RCC 7860 (cell line): ENCODE data around the gene CDC42EP3.
A peak's percentile ranks its signal among the peaks of the same experiment; 100 is the strongest.

Source experiments
- DNase-seq: peaks from one replicate; pipeline ENCODE4 v3.0.0-alpha.2; 2015; ENCODE audit warnings: low spot score
- FAIRE-seq: peaks from 2 replicates; lab custom pipeline; 2012; peaks lifted over from hg19 to GRCh38; lab: Jason Lieb, UNC

The CDC42EP3 gene, protein sequence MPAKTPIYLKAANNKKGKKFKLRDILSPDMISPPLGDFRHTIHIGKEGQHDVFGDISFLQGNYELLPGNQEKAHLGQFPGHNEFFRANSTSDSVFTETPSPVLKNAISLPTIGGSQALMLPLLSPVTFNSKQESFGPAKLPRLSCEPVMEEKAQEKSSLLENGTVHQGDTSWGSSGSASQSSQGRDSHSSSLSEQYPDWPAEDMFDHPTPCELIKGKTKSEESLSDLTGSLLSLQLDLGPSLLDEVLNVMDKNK

DNA sequence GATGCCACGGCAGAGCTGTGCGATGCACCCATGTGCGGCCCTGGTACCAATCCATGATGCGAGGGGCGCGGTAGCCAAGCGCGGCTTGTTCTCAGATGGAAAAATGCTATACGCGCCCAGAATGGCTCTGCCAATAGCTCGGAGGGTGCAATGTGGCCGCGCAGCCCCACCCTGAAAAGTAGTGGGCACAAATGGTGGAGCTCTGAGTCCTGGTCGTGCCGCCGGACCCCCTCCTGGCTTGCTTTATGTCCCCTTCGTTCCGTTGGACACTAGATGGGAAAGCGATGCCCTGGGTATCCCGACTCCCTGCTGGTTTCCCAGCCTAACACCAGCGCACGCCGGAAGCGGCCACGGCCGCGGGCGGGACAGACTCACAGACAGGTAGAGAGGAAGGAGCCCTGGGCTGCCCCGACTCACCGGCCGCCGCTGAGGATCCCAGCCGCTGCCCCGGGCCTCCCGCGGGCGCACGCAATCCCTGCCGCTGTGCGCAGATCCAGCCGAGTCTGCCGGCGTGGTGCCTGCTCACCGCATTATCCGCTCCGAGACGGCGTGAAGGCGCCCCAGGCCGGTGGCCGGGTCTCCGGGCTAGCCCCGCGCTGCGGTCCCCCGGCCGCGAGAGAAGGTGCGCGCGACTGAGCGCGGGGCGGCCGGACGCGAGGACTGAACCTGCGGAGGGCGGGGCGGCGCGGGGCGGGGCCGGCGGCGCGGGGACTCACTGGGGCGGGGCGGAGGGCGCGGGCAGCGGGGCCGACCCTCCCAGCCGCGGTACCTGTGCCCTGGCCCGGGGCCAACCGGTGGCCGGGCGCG is at the start of gene CDC42EP3:
CDC42EP3 (minus strand) TSS at position 634 of the 807 bp plus-strand sequence. CDS start 25,055 bp downstream, outside the sequence.
- FAIRE-seq: no peak
- peak; percentile 38 for DNase-seq

DNA sequence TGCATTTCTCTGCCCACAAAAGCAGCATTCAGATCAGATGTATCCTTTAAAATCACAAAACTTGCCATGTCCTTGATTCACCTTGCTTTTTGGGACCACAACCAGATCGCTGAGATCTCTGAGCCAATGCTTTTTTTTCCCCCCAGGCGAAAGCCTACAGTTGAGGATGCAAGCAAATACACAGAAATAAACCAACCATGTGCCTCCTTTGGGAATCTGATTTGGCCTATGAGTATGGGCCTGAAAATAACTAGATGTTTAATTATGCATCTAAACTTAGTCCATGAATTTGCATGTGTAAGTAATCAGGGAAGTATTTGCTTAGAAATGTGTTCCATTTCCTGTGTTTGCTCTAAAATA is 49.7 kb upstream of the CDC42EP3 start:
- DNase-seq: no peak
- FAIRE-seq: no peak

DNA sequence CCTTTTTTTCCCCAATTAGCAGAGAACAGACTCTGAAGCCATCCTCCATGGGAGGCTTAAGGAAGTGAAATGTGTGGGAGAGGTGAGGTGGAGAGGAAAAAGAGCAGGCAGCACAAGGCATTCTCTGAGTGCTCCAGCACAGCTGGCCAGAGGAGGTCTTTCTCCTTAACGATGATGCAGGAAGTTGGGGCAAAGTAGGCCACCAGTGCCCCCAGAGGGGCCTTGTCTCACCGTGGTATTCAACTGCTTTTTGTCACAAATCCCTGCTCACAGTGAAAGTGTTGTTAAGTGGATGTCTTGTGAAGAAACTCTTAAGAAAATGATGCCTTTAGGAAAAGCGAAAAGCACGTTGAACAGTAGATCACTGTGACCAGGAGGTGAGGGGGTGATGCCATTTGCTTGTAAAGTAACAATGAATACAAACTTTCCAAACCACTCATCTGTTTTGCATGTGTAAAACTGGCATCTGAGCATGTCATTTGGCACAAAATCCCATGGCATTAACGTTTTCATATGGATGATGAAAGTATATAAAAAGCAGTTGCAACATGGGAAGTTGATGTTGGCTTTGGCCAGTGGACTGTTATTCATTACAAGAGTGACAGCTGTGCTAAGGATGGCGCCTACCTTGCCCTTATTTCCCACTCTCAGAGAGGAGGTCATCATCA is 49.2 kb upstream of the CDC42EP3 start:
- FAIRE-seq: no peak

DNA sequence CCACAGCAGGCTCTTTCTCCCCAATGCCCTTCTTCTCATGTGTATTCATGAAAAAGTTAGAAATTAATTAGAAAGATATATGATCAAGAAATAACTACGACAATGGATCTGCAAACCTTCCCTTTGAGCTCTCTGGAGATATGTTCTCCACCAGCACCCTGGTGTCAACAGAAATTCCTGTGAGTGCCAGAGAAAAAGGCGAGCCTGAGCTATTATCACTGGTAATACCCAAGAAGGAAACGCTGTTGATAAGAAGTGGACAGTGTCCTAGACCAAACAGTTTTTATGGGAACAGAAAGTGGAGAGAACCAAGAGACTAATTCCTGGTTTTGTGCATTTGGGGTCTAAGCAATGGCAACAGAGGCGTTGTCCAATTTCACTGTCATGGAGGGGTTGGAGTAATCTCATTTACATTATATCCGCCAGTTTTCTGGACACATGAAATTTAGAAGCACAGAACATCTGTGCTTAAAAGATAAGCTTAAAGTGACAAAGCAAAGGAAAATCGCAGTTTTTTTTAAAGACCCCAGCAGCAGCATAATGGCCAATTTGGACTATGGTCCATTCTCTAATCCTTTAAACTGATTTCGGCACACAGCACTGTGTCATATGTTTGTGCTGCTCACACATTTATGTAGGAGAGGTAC is 47.2 kb upstream of the CDC42EP3 start:
- FAIRE-seq: no peak
- DNase-seq: no peak

More for the DNA sequence above, 49.2 kb upstream of the CDC42EP3 start:
- no peak for DNase-seq

DNA sequence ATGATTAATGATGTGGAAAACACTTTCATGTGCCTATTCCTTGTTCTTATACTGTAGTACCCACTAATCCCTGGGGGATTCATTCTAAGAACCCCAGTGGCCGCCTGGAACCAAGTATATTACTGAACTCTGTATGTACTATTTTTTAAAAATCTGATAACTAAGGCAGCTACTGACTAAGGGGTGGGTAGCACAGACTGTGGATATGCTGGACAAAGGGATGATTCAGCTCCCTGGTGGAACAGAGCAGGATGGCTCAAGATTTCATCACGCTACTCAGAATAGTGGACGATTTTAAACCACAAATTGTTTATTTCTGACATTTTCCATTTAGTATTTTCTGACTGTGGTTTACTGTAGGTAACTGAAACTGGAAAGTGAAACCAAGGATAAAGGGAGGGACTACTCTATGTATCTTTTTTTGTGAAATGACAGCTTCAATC is 41.8 kb upstream of the CDC42EP3 start:
- FAIRE-seq (peak; percentile 96), DNase-seq (peak; percentile 86)

DNA sequence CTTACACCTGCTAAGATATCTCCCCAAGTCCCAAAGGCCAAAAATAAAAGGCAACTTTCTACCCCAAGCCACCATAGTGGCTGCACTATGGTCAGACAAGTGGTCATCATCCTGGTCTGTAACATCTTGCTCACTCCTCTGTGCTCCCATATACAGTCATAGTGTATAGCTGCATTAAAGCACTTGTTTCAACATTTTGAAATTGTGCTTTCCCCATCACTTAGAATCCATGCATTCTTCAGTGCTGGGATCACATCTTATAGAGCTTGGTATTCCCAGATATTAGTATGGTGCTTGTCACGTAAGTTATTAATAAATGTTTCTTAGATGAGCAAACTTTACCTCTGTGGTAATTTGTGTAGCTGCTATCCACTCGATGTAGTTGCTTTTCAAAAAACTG is 40.4 kb upstream of the CDC42EP3 start:
- peak; percentile 73 for FAIRE-seq
- DNase-seq: peak; percentile 78

DNA sequence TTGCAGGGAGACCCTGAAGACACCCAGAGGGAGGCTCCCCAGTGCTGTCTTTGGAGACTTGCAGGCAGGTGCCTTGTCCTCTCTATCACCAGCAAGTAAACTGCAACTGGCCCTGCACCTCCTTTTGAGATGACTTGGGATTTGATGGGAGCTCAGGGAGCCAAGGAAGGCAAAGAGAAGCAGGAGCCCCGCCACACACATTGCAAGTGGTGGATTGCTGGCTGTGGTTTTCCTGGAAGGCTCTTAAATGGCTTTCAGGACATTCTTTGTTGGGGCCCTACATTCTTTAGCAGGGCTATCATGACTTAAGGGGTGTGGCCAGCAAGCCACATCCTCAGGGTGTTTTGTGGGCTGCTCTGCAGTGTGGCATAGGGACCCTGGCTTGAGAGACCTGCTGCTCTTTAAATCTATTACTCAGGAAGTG is 39.9 kb upstream of the CDC42EP3 start:
- DNase-seq (peak; percentile 95), FAIRE-seq (peak; percentile 97)

DNA sequence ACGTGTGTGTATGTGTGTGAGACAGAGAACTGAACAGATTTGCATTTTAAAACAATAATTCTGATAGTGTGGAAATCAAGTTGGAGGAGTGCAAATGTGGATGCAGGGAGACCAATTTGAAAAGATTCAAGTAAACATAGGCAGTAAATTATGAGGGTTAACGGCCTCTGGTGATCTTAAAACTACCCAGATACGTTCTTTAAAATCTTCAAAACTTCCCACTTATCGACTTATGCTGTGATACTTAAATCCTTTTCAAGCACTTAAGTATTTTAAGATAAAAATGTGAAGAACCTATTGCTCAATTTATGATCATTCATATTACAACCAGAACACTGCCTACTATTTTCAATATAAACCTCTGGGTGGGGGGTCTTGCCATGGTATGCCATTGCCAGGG is 37.7 kb upstream of the CDC42EP3 start:
- no peak for FAIRE-seq
- DNase-seq: no peak

DNA sequence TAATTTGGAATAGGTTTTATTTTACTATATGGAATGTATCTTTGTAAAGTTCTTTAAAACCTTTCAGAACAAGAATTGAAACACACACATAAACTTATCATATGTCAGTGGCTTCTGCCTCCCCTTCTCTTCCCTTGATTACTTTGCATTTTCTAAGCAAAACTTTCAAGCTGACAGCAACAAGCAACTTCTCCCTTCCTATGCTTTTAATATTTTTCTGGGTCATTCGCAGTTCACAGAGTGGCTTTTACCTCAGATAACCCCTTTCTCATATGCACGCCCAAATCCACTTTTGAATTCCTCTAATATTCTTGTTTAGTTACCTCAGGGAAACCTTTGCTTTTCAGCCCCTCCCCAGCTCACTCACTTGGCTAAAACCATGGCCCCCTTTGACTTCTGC is 36.7 kb upstream of the CDC42EP3 start:
- FAIRE-seq (no peak), DNase-seq (no peak)

DNA sequence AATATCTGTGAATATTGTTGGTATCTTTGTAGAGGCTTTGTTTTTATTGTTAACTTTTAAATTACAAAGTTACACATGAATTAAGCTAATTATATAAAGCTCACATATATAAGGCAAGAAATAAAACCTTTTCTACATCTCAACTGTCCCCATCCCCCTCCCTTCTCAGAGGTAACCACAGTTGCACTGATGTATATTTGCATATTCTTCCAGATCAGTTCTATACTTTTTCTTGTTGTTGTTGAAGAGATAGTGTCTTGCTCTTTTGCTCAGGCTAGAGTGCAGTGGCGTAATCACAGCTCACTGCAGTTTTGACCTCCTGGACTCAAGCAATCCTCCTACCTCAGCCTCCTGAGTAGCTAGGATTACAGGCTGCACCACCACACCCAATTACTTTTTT is 36.0 kb upstream of the CDC42EP3 start:
- FAIRE-seq (no peak), DNase-seq (no peak)

DNA sequence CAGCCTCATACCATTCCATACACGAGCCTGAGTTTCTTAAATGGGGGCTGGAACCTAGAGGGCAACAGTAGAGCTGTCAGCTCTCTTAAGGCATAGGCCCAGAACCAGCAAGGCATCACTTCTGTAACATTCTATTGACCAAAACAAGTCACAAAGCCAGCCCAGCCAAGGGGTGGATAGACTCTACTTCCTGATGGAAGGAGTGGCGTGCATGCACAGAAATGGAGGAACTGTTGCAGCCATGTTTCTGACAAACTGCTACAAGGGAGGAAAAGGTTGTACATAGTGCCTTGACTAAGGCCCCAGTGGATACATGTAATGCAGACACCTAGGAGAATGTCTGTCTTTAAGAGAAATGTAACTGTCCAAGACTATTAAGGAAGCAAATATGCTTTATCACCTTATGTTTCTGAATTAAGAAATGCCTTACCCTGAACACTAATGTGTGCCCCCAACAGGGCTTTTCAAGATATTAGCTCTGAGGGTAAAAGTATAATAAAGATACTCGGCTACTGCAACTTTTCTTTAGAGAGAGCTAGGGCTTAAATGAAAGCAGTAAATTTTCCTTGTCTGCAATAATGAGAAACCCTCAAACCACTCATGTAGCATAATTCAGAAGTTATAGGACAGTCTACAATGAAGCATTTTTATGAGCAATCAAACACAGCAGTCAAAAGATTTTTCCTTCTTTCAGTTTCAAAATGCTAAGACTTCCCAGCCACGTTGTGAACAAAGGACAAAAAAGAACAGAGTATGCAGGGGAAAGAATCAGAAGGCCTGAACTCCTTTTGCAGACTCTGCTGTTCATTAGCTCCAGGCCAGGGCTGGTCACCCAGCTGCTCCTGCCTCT is 35.1 kb upstream of the CDC42EP3 start:
- DNase-seq (no peak), FAIRE-seq (no peak)

DNA sequence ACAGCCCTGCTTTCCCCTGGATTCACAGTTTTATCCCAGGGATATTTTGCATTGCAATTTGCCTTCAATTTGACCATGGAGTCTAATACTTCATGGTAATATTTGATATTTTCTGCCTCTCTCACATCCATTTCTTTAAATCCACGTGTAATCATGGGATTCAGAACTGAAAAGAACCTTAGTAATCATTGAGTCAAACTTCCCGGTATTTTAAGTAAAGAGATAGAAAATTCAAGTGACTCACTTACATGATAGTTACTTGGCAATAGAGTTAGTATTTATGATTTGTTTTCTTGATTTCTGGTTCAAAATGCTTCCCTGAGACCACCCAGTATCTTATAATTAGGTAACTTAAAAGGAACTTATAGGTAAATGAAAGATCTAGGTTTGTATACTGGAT is 33.7 kb upstream of the CDC42EP3 start:
- DNase-seq: no peak
- FAIRE-seq: no peak

DNA sequence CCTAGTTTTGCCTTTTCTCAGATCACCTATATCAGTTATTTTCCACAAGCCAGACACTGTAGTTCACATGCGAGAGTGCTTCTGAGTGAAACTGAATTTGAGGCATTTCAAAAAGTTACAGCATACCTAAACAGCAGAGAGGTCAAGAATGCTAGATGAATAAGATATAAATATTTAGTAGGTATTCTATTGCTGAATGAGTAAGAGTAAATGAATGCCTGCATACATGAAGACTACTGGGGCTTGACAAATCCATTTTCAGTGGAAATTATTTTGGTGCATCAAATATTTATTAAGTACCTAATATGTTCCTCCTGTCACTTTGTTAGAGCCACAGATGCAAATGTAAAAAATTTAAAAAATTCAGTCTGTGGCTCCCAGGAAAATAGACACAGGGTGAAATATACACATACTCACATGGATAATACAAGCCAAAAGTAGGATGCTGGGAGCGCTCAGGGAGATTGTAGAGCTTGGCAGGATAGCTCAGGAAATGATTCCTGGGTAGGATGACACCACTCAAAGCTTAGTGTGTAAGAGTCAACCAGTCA is 27.6 kb upstream of the CDC42EP3 start:
- FAIRE-seq: peak; percentile 91
- DNase-seq: peak; percentile 92

DNA sequence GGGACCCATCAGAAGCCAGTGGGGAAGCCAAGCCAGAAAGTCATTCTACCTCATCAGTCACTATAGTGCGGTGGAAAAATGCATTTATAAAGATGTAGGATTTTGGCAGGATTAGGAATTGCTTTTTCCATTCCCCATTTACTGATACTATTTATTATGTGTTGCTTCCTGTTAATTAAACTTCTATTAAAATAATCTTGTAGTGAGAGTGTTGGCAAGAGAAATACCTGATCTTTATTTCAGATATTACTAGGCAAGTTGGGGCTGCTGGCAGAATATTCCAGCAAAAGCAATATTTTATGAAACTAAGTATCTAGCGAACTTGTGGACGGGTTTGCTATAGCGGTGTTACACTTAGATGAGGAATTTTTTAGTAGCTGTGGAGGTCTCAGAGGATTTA is 23.9 kb upstream of the CDC42EP3 start:
- FAIRE-seq: no peak
- DNase-seq: no peak

DNA sequence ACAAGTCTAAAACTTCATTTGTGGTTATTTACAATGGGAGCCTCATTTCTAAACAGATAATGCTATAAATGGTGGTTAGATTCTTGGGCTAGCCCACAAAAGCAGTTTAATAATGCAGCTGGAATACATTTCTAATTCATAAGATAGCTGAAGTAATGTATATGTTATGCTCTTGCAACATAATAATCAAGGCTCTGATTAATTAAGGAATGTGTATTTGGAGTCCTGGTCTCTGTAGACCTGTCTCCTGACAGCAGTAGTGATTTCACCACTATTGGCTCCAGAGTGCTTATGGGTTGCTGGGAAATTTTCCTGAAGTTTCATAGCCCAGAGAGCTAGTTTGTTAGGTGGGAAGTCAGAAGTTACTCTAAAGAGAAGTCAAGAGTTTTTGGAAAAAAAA is 21.3 kb upstream of the CDC42EP3 start:
- FAIRE-seq: no peak
- DNase-seq: no peak

DNA sequence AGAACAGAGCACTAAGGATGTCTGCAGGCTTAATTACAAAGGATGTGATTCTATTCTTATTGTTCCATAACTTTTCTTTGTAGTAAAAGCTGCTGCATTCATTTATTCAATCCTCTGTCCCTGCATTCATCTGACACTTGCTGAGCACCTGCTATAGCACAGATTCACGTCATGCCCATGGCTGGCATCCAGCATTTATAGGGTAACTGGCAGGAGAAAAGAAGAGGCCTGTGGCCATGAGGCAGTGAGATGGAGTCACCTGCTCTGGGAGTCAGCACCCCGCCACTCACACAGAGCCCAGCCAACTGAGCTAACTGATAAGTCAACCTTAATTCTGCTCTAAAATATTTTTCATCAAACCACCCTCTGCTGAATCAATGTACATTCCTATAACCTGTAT is 18.3 kb upstream of the CDC42EP3 start:
- no peak for FAIRE-seq
- DNase-seq: no peak

DNA sequence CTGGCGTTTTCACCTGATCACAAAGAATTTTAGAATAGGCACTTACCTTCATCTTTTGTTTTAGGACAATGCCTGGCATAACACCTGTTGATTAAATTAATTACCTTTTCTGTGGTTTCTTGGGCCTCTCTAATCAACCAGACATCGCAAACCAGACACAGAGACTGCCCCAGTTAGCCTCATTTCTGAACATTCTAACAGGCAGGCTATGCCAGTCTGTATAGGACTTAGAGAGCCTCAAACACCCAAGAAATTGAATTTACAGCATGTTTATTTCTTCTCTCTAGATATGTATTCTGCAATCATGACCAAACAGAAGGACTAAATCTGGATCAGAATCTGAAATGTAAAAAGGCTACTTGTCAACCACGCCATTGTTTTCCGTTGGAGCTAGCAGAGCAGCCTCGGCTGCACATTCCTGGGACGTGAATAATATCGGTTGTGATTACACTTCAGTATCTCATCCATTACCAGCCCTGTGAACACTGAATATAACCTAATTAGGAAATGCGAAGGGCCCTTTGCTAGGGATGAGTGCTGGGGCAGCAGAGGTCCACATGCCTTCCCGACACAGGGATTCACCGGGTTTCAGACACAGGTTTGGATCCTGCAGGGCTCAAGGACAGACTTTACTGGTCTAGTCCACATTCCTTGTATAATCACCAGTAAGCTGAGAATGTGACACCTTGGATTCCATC is 17.5 kb upstream of the CDC42EP3 start:
- DNase-seq (peak; percentile 97), FAIRE-seq (peak; percentile 90)

DNA sequence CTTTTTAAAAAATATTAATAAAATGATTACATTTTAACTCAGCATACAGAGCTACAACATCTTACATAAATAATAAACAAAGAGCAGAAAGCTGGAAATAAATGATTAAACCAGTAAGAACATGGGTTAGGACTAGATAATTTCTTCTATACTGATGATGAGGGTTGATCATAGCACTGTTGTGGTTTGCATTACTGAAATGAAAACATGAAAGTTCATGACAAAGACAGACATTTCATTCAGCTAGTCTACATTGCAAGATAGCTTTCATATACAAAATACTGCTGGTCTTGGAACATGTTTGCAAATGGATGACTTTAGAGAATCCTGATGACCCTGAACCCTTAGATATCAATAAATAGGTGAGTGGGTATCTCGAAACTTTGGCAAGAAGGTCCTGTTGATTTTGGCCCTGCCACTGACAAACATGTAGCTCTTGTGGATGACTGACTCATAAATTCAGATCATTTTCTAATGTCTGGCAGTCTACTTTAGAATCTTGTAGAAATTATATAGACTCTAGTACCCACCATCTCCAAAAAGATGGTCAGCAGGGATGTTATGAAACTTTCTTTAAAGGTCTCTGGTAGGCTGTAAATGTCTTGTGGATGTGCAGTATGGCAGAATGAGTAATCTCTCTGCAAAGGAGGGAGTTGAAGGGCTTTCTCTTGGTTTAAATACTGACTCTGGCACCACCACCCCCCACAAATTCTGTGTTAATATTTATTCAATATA is 15.5 kb upstream of the CDC42EP3 start:
- FAIRE-seq (no peak), DNase-seq (peak; percentile 8)

DNA sequence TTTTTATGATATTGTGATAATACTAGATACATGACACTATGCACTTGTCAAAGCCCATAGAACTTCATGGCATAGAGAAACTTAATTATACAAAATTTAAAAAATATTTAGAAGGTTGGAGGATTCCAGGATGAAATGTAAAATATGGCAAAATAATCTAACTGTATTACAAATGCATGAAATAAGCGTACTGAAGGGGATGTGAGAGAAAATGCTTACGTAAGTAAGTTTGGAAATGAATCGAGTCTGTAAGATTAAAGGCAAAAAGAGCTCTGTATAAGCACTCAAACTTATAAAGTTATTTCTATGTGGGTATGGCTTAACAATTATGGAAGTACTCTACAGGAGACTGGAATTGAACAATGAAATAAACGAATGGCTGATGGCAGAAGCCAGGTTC is 13.4 kb upstream of the CDC42EP3 start:
- DNase-seq (no peak), FAIRE-seq (no peak)
